Measurements from ENCODE around the gene ASCC3. TPM values are rescaled to one million over a fixed set of nuclear protein-coding genes. Genes with fewer than 3 reads are reported as not detected.
A peak's percentile ranks its signal among the peaks of the same experiment; 100 is the strongest.

ASCC3 gene
- total RNA-seq, 2 donors from 2014 or later, result 35.7 to 56.2 TPM

DNA sequence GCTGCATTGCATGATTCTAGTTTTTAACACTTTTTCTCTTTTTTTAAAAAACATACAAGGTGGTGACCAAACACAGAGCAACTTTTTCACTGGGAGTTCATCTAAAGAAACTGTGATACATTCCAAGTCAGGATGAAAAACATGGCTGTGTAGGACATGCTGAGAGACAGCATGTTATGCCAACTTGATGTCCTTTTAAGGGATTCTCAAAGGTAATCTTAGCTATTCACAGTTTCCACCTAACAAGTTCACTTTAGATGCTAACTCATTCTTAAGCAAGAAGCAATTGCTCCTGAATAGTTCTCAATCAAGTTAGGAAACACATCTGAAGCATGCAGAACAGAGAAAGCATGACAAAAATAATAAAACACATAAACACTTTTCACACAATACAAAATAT, 3.3 kb downstream of the ASCC3 start:
- H3K4me3 ChIP-seq, result no peak overlapping the region
- no peak for ATAC-seq (ENCODE audit: insufficient number of reproducible peaks, low FRiP score, low read depth)
- H3K27ac ChIP-seq, result peak overlapping the region in 1 of 2 donors; percentile 1
- no peaks in the 10 kb centered on the region for H3K27me3 ChIP-seq (replicated peaks; ENCODE audit: insufficient read depth)
- no peaks in the 10 kb centered on the region for H3K36me3 ChIP-seq
- no peak for DNase-seq (ENCODE audit: low spot score)
- TF ChIP-seq, protein P1, sequence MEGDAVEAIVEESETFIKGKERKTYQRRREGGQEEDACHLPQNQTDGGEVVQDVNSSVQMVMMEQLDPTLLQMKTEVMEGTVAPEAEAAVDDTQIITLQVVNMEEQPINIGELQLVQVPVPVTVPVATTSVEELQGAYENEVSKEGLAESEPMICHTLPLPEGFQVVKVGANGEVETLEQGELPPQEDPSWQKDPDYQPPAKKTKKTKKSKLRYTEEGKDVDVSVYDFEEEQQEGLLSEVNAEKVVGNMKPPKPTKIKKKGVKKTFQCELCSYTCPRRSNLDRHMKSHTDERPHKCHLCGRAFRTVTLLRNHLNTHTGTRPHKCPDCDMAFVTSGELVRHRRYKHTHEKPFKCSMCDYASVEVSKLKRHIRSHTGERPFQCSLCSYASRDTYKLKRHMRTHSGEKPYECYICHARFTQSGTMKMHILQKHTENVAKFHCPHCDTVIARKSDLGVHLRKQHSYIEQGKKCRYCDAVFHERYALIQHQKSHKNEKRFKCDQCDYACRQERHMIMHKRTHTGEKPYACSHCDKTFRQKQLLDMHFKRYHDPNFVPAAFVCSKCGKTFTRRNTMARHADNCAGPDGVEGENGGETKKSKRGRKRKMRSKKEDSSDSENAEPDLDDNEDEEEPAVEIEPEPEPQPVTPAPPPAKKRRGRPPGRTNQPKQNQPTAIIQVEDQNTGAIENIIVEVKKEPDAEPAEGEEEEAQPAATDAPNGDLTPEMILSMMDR (IDR thresholded peaks at IDR 0.05), result no peak
- H3K4me1 ChIP-seq (ENCODE audit: control insufficient read depth in 1 of 2, low read depth in 2 of 2), result peaks cover 20 to 41% of the 10 kb centered on the region in 2 donors
- no peaks in the 10 kb centered on the region for H3K9me3 ChIP-seq

DNA sequence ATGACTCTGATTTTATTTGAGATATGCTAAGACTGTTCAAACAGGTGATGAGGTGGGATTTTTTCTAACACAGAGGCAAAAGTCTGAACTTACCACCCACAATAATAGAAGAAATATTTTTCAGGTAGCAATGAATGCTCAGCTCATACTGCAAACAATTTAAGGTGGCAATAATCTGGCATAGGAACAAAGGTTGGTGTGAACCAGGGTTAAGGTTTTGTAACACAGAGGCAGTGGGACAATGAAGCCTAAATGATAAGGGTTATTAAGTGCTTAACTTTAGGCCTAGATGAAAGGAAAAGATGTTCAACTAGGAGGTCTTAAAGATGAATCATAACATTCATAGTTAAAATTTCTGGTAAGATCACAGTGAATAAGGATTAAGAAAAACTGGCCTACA, 4.9 kb downstream of the ASCC3 start:
- TF ChIP-seq, protein P1 (IDR thresholded peaks at IDR 0.05), result no peak
- H3K4me3 ChIP-seq, result no peak overlapping the region
- H3K36me3 ChIP-seq, result no peaks in the 10 kb centered on the region
- no peaks in the 10 kb centered on the region for H3K27me3 ChIP-seq (replicated peaks; ENCODE audit: insufficient read depth)
- H3K9me3 ChIP-seq, result no peaks in the 10 kb centered on the region
- DNase-seq (ENCODE audit: low spot score), result no peak
- no peak for ATAC-seq (ENCODE audit: insufficient number of reproducible peaks, low FRiP score, low read depth)
- no peak overlapping the region for H3K27ac ChIP-seq
- peaks cover 20 to 36% of the 10 kb centered on the region in 2 donors for H3K4me1 ChIP-seq (ENCODE audit: control insufficient read depth in 1 of 2, low read depth in 2 of 2)

DNA sequence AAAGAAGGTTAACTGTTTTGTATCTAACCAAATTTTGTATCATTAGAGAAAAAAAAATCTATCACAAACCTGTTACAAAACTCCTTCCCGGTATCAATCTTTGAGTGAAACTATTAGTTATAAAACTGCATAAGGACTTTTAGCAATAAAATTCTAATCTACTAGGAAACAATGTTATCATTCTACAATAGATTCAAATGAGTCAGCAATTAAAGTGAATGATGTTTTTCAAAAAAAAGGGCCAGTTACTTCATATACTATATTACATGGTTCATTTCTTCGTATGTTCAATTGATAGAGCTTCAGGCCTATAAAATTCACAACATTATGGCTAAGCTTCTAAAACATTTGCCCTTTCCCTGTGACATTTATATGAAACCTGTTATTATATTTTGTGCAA, 15.6 kb downstream of the ASCC3 start:
- no peaks in the 10 kb centered on the region for H3K27me3 ChIP-seq (replicated peaks; ENCODE audit: insufficient read depth)
- TF ChIP-seq, protein P1 (IDR thresholded peaks at IDR 0.05), result no peak
- peaks cover 12% of the 10 kb centered on the region for H3K36me3 ChIP-seq
- no peak overlapping the region for H3K4me3 ChIP-seq
- no peak for ATAC-seq (ENCODE audit: insufficient number of reproducible peaks, low FRiP score, low read depth)
- H3K4me1 ChIP-seq (ENCODE audit: control insufficient read depth in 1 of 2, low read depth in 2 of 2), result peaks cover 0 to under 1% of the 10 kb centered on the region in 2 donors
- H3K9me3 ChIP-seq, result no peaks in the 10 kb centered on the region
- DNase-seq (ENCODE audit: low spot score), result no peak
- no peak overlapping the region for H3K27ac ChIP-seq

DNA sequence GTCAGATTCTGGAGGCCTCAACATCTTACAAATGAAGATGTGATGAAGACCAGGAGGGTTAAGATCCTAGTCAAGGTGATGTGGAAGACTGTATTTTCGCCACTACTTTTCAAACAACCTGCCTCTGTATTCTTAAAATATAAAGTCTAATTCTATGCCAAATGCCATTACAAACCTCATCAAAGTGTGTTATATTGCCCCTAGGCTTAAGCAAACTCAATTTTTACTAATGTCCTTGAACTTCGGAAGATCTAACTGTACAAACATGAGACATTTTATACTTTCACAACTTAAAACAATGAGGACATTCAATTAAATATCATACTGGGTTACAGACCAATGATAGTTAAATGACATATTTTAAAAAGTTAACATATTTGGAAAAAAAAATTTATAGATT, 19.1 kb downstream of the ASCC3 start:
- no peak overlapping the region for H3K27ac ChIP-seq
- H3K27me3 ChIP-seq (replicated peaks; ENCODE audit: insufficient read depth), result no peaks in the 10 kb centered on the region
- H3K4me3 ChIP-seq, result no peak overlapping the region
- ATAC-seq (ENCODE audit: insufficient number of reproducible peaks, low FRiP score, low read depth), result no peak
- no peaks in the 10 kb centered on the region for H3K9me3 ChIP-seq
- peaks cover 12% of the 10 kb centered on the region for H3K36me3 ChIP-seq
- DNase-seq (ENCODE audit: low spot score), result no peak
- TF ChIP-seq, protein P1 (IDR thresholded peaks at IDR 0.05), result no peak
- no peaks in the 10 kb centered on the region for H3K4me1 ChIP-seq (ENCODE audit: control insufficient read depth in 1 of 2, low read depth in 2 of 2)

DNA sequence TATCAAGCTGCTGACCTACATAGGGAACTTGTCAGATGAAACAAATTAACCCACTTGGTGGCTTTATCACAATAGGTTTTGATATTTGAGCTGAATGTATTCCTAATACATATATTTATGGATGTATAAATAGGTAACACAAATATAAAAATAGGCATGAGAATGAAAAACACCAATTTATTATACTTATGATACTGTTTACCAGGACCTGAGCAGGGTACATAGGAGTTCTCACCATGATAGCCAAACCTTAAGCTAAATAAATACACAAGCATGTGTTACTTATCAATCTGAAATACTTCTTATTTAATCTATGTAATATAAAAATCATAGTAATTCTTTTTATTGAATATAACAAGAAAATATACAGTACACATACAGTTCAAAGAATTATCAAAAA, 25.0 kb downstream of the ASCC3 start:
- Histone ChIP-seq H3K36me3 (peaks cover 3% of the 10 kb centered on the region), H3K27me3 (replicated peaks; ENCODE audit: insufficient read depth) (no peaks in the 10 kb centered on the region)
- no peak for ATAC-seq (ENCODE audit: insufficient number of reproducible peaks, low FRiP score, low read depth)

More for the DNA sequence above, 25.0 kb downstream of the ASCC3 start:
- Histone ChIP-seq H3K4me1 (ENCODE audit: control insufficient read depth in 1 of 2, low read depth in 2 of 2) (no peaks in the 10 kb centered on the region), H3K27ac (no peak overlapping the region), H3K9me3 (no peaks in the 10 kb centered on the region), H3K4me3 (no peak overlapping the region)
- DNase-seq (ENCODE audit: low spot score), result no peak
- TF ChIP-seq, protein P1 (IDR thresholded peaks at IDR 0.05), result no peak

Data from thoracic aorta (tissue), 2 donors.